MM.1S (cell line): Measurements from ENCODE around the gene GRK3.
"Not testable (repeated sequence)": the region's sequence is repeated elsewhere in the genome, so short reads cannot be mapped to it uniquely, and the experiment has no call there.

Experiments used
- DNase-seq: peaks from one replicate; pipeline ENCODE4 v3.0.0-alpha.2; 2015
- H2AFZ ChIP-seq: fragments of 300-600 bp; sonication (generic); 2 replicates; pipeline ENCODE4 v1.6.0; 2016; ENCODE audit warnings: antibody characterized with exemption, low read length
- H3F3A ChIP-seq: fragments of 300-600 bp; sonication (generic); 2 replicates; pipeline ENCODE4 v1.6.1; 2016; ENCODE audit warnings: mild to moderate bottlenecking, antibody characterized with exemption, low read length, moderate library complexity, mixed read lengths; ENCODE audit not compliant: insufficient read depth
- H3K27ac ChIP-seq: fragments of 300-600 bp; sonication (generic); 2 replicates; pipeline ENCODE4 v1.5.1; 2016; ENCODE audit warnings: mild to moderate bottlenecking, low read length
- H3K27me3 ChIP-seq: fragments of 300-600 bp; sonication (generic); replicated peaks from 2 replicates; pipeline ENCODE4 v1.6.0; 2016; ENCODE audit warnings: low read length; ENCODE audit not compliant: insufficient read depth
- H3K36me3 ChIP-seq: fragments of 300-600 bp; sonication (generic); replicated peaks from 2 replicates; pipeline ENCODE4 v1.6.1; 2016; ENCODE audit warnings: mild to moderate bottlenecking, low read length, mixed read lengths; ENCODE audit not compliant: insufficient read depth
- H3K4me1 ChIP-seq: fragments of 300-600 bp; sonication (generic); 2 replicates; pipeline ENCODE4 v1.6.1; 2016; ENCODE audit warnings: low read length, mixed read lengths
- H3K4me2 ChIP-seq: fragments of 300-600 bp; sonication (generic); 2 replicates; pipeline ENCODE4 v1.6.0; 2016; ENCODE audit warnings: low read depth, low read length
- H3K4me3 ChIP-seq: fragments of 300-600 bp; sonication (generic); 2 replicates; pipeline ENCODE4 v1.5.1; 2016; ENCODE audit warnings: low read length, mixed read lengths
- H3K79me2 ChIP-seq: fragments of 300-600 bp; sonication (generic); 2 replicates; pipeline ENCODE4 v1.6.1; 2016; ENCODE audit warnings: mixed run types, low read length, mixed read lengths
- H3K9ac ChIP-seq: fragments of 300-600 bp; sonication (generic); 2 replicates; pipeline ENCODE4 v1.6.1; 2016; ENCODE audit warnings: low read length, mixed read lengths
- H3K9me2 ChIP-seq: fragments of 300-600 bp; sonication (generic); replicated peaks from 2 replicates; pipeline ENCODE4 v1.6.1; 2016; ENCODE audit warnings: mild to moderate bottlenecking, low read length, mixed read lengths; ENCODE audit not compliant: insufficient read depth
- H3K9me3 ChIP-seq: fragments of 300-600 bp; sonication (generic); replicated peaks from 2 replicates; pipeline ENCODE4 v1.6.1; 2016; ENCODE audit warnings: mild to moderate bottlenecking, low read length, mixed read lengths; ENCODE audit not compliant: insufficient read depth
- H4K20me1 ChIP-seq: fragments of 300-600 bp; sonication (generic); 2 replicates; pipeline ENCODE4 v1.6.1; 2016; ENCODE audit warnings: mild to moderate bottlenecking, low read length, moderate library complexity, mixed read lengths; ENCODE audit not compliant: insufficient read depth
- CTCF ChIP-seq: fragments of 300-600 bp; sonication (generic); IDR thresholded peaks from 2 replicates; pipeline ENCODE4 v1.5.1; 2016; ENCODE audit warnings: antibody characterized with exemption, low read length, mixed read lengths
- EZH2 ChIP-seq: fragments of 300-600 bp; sonication (generic); optimal IDR thresholded peaks from 2 replicates; pipeline ENCODE3; 2017; ENCODE audit warnings: low read depth, mild to moderate bottlenecking, antibody characterized with exemption, low read length, mixed read lengths
- EZH2phosphoT487 ChIP-seq: fragments of 300-600 bp; sonication (generic); IDR thresholded peaks from 2 replicates; pipeline ENCODE4 v1.6.1; 2018; ENCODE audit warnings: antibody characterized with exemption, low read length

GRK3 gene

GRCh38 chr22:25602445-25602844, 38.0 kb downstream of the GRK3 start:
- H3K4me2 ChIP-seq, result no peak overlapping the region
- no peak overlapping the region for H3K9ac ChIP-seq
- H2AFZ ChIP-seq, result no peak overlapping the region
- no peaks in the 10 kb centered on the region for H3K9me2 ChIP-seq
- no peak overlapping the region for H3K4me3 ChIP-seq
- TF ChIP-seq EZH2 (no peak), CTCF (no peak), EZH2phosphoT487 (no peak)
- no peaks in the 10 kb centered on the region for H3K9me3 ChIP-seq
- H3F3A ChIP-seq, result no peaks in the 10 kb centered on the region
- DNase-seq, result no peak
- no peaks in the 10 kb centered on the region for H3K79me2 ChIP-seq
- no peak overlapping the region for H3K27ac ChIP-seq
- no peaks in the 10 kb centered on the region for H4K20me1 ChIP-seq
- H3K4me1 ChIP-seq, result no peaks in the 10 kb centered on the region
- no peaks in the 10 kb centered on the region for H3K36me3 ChIP-seq
- H3K27me3 ChIP-seq, result no peaks in the 10 kb centered on the region

DNA sequence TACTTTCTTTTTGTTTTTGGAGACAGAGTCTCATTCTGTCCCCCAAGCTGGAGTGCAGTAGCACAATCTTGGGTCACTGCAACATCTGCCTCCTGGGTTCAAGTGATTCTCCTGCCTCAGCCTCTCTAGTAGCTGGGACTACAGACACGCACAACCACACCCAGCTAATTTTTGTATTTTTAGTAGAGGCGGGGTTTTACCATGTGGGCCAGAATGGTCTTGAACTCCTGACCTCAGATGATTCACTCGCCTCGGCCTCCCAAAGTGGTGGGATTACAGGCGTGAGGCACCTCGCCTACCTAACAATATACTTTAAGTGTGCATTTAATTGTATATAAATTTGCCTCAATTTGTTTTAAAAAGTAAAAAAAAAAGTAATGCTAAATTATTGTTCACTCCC, 38.4 kb downstream of the GRK3 start:
- no peaks in the 10 kb centered on the region for H3K36me3 ChIP-seq
- H3K9ac ChIP-seq, result no peak overlapping the region
- H3K79me2 ChIP-seq, result no peaks in the 10 kb centered on the region
- no peak overlapping the region for H3K4me3 ChIP-seq
- no peaks in the 10 kb centered on the region for H4K20me1 ChIP-seq
- H3K27ac ChIP-seq, result no peak overlapping the region
- H3F3A ChIP-seq, result no peaks in the 10 kb centered on the region
- H3K9me3 ChIP-seq, result no peaks in the 10 kb centered on the region
- no peaks in the 10 kb centered on the region for H3K27me3 ChIP-seq
- no peaks in the 10 kb centered on the region for H3K9me2 ChIP-seq
- H2AFZ ChIP-seq, result no peak overlapping the region
- TF ChIP-seq EZH2 (no peak), EZH2phosphoT487 (no peak), CTCF (no peak)
- no peaks in the 10 kb centered on the region for H3K4me1 ChIP-seq
- H3K4me2 ChIP-seq, result no peak overlapping the region
- no peak for DNase-seq

- not testable (repeated sequence) for H3K4me2 ChIP-seq, H3K9ac ChIP-seq, H3K4me3 ChIP-seq, H3F3A ChIP-seq, H3K4me1 ChIP-seq, H3K36me3 ChIP-seq, H4K20me1 ChIP-seq, H3K9me3 ChIP-seq, H3K79me2 ChIP-seq, H3K27me3 ChIP-seq, DNase-seq, H2AFZ ChIP-seq, H3K27ac ChIP-seq, H3K9me2 ChIP-seq
These were observed 40.7 kb downstream of the GRK3 start for GRCh38 chr22:25605146-25605545.

- not testable (repeated sequence) for H3K9ac ChIP-seq, H2AFZ ChIP-seq, H3K4me1 ChIP-seq, H3K9me3 ChIP-seq, H3K27ac ChIP-seq, H3K27me3 ChIP-seq, H4K20me1 ChIP-seq, H3F3A ChIP-seq, H3K36me3 ChIP-seq, H3K4me2 ChIP-seq, H3K79me2 ChIP-seq, H3K4me3 ChIP-seq, H3K9me2 ChIP-seq, DNase-seq
These were observed 41.1 kb downstream of the GRK3 start for GRCh38 chr22:25605565-25605964.

DNA sequence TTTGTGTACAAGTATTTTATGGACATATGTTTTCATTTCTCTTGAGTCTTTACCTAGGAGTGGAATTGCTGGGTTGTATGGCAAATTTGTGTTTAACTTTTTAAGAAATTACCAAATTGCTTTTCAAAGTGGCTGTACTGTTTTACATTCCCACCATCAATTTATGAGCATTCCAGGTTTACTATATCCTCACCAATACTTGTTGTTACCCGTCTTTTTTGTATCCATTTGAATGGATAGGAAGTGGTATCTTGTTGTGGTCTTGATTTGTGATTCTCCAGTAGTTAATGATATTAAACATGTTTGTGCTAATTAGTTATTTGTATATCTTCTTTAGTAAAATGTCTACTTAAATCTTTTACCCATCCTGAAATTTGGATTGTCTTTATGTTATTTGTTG, 46.8 kb downstream of the GRK3 start:
- not testable (repeated sequence) for H3K4me1 ChIP-seq, H3K79me2 ChIP-seq, H3K36me3 ChIP-seq, H3K27ac ChIP-seq, H2AFZ ChIP-seq, DNase-seq, H3K9me3 ChIP-seq, H3F3A ChIP-seq, H3K27me3 ChIP-seq, H3K9me2 ChIP-seq, H3K9ac ChIP-seq, H4K20me1 ChIP-seq, H3K4me2 ChIP-seq, H3K4me3 ChIP-seq

GRCh38 chr22:25613131-25613530, 48.7 kb downstream of the GRK3 start:
- H3K36me3 ChIP-seq, result not testable (repeated sequence)

DNA sequence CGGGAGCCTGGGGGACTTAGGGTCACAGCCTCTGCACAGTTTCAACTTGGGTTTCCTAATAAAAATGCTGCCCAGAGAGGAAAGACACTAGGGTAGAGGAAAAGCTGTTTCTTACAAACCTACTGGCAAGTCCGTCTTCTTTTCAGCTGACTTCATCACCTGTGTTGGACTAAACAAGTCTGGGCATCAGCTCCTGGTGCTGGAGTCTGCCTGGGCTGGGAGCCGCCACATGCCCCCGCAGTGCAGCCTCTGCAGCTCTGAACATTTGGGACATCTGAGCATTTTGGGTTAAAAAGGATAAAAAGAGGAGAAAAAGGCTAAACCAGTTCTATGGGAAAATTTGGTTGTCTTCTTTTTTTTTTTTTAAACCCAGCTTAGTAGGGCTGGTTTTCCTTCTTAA, 49.1 kb downstream of the GRK3 start:
- not testable (repeated sequence) for H3K4me3 ChIP-seq, H3K27ac ChIP-seq, DNase-seq, H3K9ac ChIP-seq, H3K9me3 ChIP-seq, H3K4me1 ChIP-seq, H2AFZ ChIP-seq, H3K79me2 ChIP-seq, H3K9me2 ChIP-seq, H3K4me2 ChIP-seq, H3F3A ChIP-seq, H3K36me3 ChIP-seq, H3K27me3 ChIP-seq, H4K20me1 ChIP-seq

More at GRCh38 chr22:25613131-25613530, 48.7 kb downstream of the GRK3 start:
- not testable (repeated sequence) for H3K4me1 ChIP-seq, H2AFZ ChIP-seq, H3K9me2 ChIP-seq, H3K9me3 ChIP-seq, H3K27ac ChIP-seq, DNase-seq, H3K4me3 ChIP-seq, H3F3A ChIP-seq, H3K79me2 ChIP-seq, H3K9ac ChIP-seq, H4K20me1 ChIP-seq, H3K4me2 ChIP-seq, H3K27me3 ChIP-seq
